Activated naive CD4-positive, alpha-beta T cell treated with anti-CD3 and anti-CD28 coated beads, Interleukin-2, amount 50 U/mL, for 16 hours (primary cell): ENCODE data around the gene NINJ1.
A peak's percentile ranks its signal among the peaks of the same experiment; 100 is the strongest.

Experiments used
- DNase-seq: peaks from one replicate; pipeline ENCODE4 v3.0.0-alpha.2; 2020

Gene NINJ1

DNA sequence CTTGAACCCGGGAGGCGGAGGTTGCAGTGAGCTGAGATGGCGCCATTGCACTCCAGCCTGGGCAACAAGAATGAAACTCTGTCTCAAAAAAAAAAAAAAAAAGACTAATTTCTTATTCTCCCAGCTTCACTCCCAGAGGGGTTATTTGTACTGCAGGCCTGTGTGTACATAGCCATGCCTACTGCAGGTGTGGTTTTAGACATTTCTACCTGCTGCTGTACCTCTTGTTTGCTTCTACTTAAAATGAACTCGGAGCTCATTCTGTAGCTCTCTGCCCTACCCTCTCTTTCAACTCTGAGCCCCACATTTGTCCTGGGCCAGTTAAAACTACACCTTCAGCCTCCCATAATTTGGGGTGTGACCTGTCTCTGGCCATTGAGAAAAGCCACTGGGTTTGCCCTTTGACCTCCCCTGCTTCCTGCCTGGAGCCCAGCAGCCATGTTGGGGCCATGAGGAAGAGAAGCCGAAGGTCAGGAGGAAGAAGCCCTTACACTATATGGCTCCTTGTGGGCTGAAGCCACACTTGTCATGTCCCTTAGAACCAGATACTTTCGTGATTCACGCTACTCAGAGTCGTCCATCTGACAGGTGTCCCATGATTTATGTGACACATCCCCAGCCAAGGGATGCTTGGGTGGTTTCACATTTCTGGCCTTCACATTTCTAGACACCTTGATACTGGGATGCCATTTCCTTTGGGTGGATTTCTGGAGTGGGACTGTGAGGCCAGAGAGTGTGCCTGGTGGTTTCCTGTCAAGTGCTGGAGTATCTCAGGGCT, 47.4 kb downstream of the NINJ1 start:
- no peak for DNase-seq

DNA sequence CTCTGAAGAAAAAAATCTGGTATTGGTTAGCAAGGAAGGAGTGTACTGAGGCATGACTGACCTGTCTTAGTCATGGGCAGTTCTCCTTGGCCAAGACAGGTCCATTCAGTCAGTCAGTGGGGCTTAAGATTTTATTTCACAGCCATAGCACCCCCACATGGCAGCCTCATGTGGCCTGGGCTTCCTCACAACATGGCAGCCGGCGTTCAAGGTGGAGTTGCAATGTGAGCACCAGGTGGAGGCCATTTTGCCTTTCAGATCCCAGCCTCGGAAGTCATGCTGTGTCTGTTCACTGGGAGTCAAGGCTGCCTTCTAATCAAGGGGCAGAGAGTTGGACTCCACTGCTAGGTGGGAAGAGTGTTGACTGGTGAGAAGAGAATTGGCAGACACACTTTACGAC, 48.4 kb downstream of the NINJ1 start:
- DNase-seq, result no peak

DNA sequence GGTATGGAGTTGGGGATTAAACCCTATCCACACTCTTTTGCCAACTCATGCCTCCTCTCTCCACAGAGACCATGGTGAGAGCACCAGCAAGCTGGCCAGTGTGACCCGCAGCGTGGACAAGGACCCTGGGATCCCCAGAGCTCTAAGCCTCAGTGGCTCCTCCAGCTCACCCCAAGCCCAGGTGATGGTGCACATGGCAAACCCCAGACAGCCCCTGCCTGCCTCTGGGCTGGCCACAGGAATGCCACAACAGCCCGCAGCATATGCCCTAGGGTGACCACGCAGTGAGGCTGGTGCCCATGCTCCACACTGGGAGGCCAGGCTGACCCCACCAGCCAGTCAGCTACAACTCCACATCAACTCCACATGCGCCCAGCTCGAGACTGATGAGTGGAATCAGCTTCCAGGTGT, 49.6 kb downstream of the NINJ1 start:
- no peak for DNase-seq

DNA sequence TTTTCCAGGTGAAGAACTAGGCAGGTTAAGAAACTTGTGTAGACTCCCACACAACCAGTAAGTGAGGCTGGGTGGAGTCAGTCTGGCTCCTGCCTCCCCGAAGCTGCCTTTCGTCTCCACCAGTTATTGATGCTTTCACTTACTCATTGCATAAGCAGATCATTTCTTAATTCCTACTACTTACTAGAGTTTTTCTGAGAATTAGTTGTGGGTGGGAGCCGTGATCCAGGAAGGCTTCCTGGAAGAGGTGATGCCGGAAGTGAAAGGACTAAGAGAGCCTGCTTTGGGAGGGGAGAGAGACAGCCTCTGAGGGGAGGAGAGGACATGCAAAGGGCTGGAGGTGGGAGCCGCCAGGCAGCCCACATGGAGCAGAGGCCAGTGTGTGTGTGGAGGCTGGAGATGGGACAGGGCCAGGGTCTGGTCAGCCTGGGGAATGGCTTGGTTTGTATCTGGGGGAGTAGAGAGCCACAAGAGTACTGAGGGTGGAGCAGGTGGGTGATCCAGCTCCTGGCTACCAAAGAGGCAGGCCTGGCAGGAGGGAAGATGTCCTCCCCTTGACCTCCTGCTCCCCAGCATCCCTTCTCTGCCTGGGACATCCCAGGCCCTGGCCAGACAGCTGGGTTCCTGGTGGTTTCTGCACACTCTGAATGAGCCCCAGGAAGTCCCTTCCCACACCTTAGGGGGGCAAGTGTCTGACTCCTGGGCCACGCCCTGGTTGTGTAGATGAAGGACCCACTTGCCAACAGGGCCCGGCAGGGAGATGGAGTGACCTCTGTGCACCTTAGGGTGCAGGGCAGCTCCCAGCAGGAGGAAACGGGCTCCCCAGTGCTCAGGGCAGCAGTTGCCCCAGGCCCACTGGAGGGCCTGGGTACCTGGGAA, 50.2 kb downstream of the NINJ1 start:
- DNase-seq, result peak; percentile 59

DNA sequence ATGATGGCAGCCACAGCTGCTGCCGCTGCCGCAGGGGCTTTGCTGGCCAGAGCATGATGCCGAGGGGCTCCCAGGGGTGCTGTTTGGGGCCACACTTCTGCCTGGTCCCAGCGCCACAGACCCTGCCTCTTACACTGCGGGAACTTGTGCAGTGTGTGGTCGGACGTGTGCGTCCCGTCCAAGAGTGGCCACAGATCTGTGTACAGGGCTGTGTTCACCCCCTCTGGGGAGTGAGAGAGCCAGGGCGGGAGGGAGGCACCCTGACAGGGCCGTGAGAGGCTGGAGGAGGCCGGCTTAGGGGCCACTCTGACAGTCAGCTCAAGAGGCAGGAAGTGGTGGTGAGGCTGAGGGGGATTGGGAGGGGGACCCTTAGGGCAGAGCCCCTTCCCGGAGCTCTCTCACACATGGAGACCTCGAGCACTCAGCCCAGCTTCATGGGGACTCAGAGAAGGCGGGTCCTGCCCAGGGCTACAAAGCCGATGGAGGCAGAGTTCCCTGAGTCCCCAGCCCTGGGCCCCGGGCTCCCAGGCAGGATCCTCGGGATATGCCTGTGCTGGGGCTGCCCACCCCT, 51.1 kb downstream of the NINJ1 start:
- no peak for DNase-seq

DNA sequence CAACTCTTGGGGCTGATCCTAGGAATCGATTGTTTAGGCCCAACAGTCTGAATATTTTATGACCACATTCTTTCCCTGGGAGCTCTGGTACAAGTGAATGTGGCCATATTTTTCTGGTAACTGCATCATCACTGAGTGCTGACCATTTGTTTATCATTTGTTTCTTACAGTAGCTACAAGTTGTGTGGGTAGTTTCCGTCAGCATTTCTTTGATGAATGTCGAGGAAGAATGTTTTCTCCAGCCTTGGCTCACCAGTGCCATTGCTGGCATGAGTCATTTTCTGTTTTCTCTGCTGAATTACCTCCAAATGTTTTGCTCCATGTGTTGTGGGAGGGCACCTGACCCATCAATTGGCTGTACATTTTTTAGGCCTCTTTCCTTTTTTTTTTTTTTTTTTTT, 52.1 kb downstream of the NINJ1 start:
- DNase-seq, result no peak

DNA sequence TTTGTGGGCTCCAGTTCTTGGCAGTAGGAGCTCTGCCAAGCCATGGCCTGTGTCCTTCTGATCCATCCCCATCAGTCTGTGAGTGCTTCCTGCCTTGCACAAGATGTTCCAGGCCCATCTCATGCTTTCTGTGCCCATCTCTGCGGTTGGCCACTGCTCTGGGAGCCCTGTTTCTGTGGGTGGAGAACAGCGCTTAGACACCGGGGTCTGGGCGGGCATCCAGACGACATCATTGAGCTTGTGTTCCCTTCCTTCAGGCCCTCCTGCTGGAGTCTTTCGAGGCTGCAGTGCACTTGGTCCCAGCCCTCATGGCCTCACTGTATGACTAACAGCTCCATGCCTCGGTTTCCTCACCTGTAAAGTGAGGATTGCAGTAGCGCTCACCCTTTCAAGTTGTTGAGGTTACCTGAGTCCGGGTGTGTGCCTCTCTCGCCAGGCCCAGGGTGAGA, 52.9 kb downstream of the NINJ1 start:
- DNase-seq, result no peak

DNA sequence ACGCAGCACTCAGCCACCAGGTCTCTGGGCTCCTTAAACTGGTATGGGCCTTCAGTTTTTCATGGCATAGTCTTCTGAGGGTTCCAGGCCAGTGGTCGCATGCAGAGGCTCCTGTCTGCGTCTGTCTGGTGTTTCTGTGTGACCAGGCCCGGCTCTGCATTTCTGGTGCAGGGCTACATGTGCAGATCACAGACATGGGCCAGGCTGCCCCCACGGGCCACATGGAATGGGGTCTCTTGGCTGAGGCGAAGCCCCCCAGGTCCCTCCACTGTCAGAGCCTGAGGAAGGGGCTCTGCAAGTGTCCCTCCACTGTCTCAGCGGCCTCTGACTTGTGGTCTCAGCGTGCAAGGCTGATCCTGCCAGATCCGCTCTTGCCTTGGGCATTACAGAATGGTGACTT, 53.6 kb downstream of the NINJ1 start:
- DNase-seq, result no peak

DNA sequence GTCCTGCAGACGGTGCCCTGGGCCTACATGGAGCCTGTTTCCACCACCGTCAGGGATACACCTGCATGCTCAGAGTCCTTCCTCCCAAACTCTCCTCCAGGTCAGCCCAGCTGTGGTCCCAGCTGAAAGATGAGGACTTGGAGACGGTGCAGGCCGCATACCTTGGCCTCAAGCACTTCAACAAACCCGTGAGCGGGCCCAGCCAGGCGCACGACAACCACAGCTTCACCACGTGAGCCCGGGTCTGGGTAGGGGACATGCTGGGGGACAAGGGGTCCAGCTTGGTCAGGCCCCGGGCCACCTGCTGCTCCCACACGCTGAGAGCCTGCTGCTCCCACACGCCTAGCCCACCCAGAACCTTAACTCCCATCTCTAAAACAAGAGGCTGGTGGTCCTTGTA, 54.7 kb downstream of the NINJ1 start:
- DNase-seq, result no peak

DNA sequence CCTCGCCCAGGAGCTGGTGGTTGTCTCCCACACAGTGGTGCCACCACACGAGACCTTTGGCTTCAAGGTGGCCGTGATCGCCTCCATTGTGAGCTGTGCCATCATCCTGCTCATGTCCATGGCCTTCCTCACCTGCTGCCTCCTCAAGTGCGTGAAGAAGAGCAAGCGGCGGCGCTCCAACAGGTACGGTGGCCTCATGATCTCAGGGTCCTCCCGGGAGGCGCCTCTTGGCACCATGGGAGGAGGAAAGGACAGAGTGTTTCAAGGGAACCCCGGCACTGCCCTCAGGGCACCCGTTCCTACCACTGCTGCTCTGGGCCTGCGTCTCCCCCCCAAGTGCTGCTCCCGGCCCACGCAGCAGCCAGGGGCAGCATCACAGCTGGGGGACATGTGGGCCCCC, 56.2 kb downstream of the NINJ1 start:
- no peak for DNase-seq

DNA sequence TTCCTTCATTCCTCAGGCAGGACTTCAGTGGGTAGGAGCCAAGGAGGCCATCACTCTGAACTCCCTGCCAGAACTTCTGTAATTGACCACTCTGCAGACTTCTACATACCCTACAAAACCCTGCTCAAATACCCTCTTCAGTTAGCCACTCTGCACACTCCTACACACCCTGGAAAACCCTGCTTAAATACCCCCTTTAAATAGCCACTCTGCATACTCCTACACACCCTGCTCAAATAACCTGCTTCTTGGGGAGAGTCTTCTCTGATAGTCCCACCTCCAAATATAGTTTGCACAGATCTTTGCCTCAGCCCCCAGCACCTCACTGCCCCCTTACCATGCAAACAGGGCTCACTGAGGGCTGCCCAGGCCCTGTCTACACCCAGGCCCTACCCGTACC, 56.7 kb downstream of the NINJ1 start:
- no peak for DNase-seq

DNA sequence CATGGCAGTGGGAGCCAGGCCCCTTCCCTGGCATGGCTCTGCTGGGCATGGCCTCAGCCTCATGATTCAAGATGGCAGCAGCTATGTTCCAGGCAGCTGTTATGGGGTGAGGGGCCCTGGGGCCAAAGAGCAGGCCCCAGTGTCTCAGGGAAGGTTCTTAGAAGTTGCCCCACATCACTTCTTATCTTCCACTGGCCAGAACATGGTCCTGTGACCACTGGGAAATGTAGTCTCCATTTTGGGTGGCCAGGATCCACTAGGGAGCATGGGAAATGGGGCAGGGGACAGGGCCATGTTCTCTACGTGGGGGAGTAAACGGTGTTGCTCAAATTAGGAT, 57.3 kb downstream of the NINJ1 start:
- DNase-seq, result no peak

DNA sequence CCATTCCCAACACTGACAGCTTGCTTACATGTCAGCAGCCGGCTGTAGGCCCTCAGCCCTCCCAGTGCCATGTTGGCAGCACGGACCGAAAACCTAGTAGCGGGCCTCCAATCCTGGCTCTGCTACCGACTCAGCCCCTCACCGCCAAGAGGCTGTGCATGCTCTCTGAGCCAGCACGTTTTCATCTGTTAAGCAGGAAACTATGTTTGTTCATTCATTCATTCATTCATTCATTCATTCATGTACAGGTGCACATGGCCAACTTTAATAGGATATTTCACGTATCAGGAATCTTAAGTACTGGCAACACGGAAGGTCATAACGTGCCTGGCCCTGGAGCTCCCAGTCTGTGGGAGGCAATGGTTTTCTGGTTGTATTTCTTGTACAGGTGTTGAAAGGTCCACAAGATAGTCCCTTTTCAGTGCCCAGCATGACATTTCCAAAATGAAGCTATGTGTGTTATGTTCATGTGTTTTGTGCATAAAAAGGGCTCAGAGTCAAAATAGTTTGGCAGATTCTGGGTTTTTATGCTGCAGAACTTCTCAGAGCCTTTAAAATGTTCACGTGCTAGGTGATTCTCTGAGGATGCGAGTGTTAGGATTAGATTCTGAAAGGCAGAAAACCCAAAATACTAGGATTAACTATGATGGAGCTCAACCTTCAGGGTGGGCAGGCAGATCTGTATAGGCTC, 57.8 kb downstream of the NINJ1 start:
- DNase-seq, result no peak

DNA sequence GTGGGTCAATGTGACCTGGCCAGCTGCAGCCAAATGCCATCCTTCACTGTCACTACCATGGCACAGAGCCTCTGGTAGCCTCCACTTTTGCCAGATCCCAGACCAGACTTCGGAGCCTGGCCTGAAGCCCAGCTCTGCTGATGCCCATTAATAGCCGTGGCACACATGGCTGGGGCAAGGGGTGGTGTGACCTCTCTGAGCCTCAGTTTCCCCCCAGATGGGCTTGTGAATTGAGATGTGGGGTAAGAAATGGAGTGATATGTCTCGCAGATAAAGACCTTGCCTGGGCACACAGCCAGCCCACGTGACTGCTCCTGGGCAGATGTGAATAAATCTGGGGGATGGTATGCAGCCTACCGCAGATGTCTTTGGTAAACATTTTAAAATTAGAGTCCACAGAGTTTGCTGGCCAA, 61.7 kb downstream of the NINJ1 start:
- no peak for DNase-seq
